Osteocyte (in vitro differentiated cells): ENCODE data around the gene SNX25. TPM values are rescaled to one million over a fixed set of nuclear protein-coding genes. Genes with fewer than 3 reads are reported as not detected.

Source experiments
- DNase-seq: peaks from one replicate; pipeline ENCODE4 v3.0.0; 2021; ENCODE audit warnings: mixed read lengths; ENCODE audit not compliant: unreplicated experiment; ENCODE audit errors: extremely low spot score
- H3K27ac Mint-ChIP-seq: one replicate; pipeline ENCODE4 v1.8.0; 2021; ENCODE audit warnings: mild to moderate bottlenecking, mixed read lengths; ENCODE audit not compliant: unreplicated experiment
- H3K27me3 Mint-ChIP-seq: one replicate; pipeline ENCODE4 v1.8.0; 2021; ENCODE audit warnings: mixed read lengths; ENCODE audit not compliant: unreplicated experiment
- H3K36me3 Mint-ChIP-seq: one replicate; pipeline ENCODE4 v1.8.0; 2021; ENCODE audit warnings: mixed read lengths; ENCODE audit not compliant: unreplicated experiment
- H3K4me1 Mint-ChIP-seq: one replicate; pipeline ENCODE4 v1.8.0; 2021; ENCODE audit warnings: mixed read lengths; ENCODE audit not compliant: unreplicated experiment
- H3K4me3 Mint-ChIP-seq: one replicate; pipeline ENCODE4 v1.8.0; 2021; ENCODE audit warnings: mild to moderate bottlenecking, moderate library complexity, mixed read lengths; ENCODE audit not compliant: unreplicated experiment
- H3K9me3 Mint-ChIP-seq: one replicate; pipeline ENCODE4 v1.8.0; 2021; ENCODE audit warnings: mixed read lengths; ENCODE audit not compliant: unreplicated experiment
- CTCF ChIP-seq: fragments of 200-600 bp; sonication (generic); IDR thresholded peaks from 2 replicates; pipeline ENCODE4 v1.5.0; 2021; ENCODE audit warnings: antibody characterized with exemption, mild to moderate bottlenecking, moderate library complexity
- total RNA-seq: library from RNA; stranded (reverse); gene quantifications from 2 replicates; pipeline ENCODE4 v1.2.1, GENCODE V29; 2021

The SNX25 gene
- total RNA-seq, 1 donor from 2014 or later = 44.4 TPM

DNA sequence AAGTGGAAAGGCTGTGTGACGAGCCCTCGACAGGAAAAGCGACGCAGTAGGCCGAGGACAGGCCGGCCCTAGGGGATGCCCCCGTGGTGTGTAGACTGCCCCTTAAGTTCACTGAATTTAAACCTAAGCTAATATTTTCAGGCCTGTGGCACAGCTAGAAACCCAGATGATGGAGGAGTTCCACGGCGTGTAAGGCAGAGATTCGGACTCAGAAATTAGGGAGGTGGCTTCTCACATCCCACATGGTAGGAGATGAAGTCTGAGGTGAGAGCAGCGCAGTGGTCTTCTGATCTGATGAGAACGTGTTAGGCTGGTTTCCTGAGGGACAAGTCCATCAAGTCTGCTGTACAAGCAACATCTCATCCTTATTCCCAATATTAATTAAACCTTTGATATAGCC, 178.6 kb downstream of the SNX25 start:
- peaks cover 10% of the 10 kb centered on the region for H3K4me1 Mint-ChIP-seq
- H3K27me3 Mint-ChIP-seq = no peaks in the 10 kb centered on the region
- peaks cover 4% of the 10 kb centered on the region for H3K36me3 Mint-ChIP-seq
- no peak overlapping the region for H3K27ac Mint-ChIP-seq
- no peak for TF ChIP-seq CTCF
- H3K9me3 Mint-ChIP-seq = peaks cover 3% of the 10 kb centered on the region
- H3K4me3 Mint-ChIP-seq = no peak overlapping the region
- no peak for DNase-seq

- no peaks in the 10 kb centered on the region for H3K36me3 Mint-ChIP-seq
- H3K4me3 Mint-ChIP-seq = no peak overlapping the region
- no peak overlapping the region for H3K27ac Mint-ChIP-seq
- H3K27me3 Mint-ChIP-seq = no peaks in the 10 kb centered on the region
- TF ChIP-seq CTCF = no peak
- DNase-seq = no peak
- H3K9me3 Mint-ChIP-seq = peaks cover 3% of the 10 kb centered on the region
- H3K4me1 Mint-ChIP-seq = peaks cover 12% of the 10 kb centered on the region
Measured at GRCh38 chr4:185390941-185391340, 181.5 kb downstream of the SNX25 start.

GRCh38 chr4:185392156-185392555, 182.8 kb downstream of the SNX25 start:
- Mint-ChIP-seq H3K36me3 (no peaks in the 10 kb centered on the region), H3K27ac (no peak overlapping the region), H3K27me3 (no peaks in the 10 kb centered on the region), H3K9me3 (peaks cover 3% of the 10 kb centered on the region), H3K4me1 (peaks cover 16% of the 10 kb centered on the region), H3K4me3 (no peak overlapping the region)
- DNase-seq = no peak
- TF ChIP-seq CTCF = no peak

DNA sequence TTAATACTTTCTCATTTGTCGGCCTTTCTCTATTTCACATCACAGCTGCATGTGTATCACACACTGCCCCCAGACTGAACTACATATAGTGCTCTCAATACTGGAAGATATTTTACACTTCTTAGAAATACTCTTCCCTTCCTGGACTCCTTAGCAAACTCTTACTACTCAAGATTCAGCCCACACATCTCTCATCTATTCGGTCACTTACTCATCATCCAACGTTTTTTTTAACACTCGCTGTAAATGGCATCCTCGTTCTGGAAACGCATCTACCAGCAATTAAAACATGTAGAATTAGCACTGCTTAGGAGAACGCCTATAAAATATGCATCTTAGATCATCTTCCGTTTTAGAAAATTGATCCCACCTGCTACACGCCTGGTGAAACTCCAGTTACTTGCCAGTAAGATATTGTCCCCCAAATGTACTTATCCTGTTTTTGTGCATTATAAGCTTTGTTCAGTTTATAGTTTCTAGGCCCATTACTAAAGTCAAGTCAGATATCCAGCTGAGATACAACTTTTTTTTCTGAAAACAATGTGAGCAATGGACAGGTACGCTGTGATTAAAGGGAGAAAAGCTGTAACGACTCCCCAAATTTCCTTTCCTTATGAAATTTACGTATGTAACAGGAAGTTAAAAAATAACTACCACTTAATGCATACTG, 185.3 kb downstream of the SNX25 start:
- Mint-ChIP-seq H3K9me3 (peaks cover 3% of the 10 kb centered on the region), H3K27ac (no peak overlapping the region), H3K36me3 (peaks cover 5% of the 10 kb centered on the region), H3K4me1 (peaks cover 23% of the 10 kb centered on the region), H3K4me3 (peak overlapping the region; percentile 82), H3K27me3 (no peaks in the 10 kb centered on the region)
- DNase-seq = no peak
- TF ChIP-seq CTCF = no peak

GRCh38 chr4:185395238-185395955, 186.0 kb downstream of the SNX25 start, which contains the start of gene LRP2BP:
Gene LRP2BP, minus strand, starts transcription at chr4:185395924. Its CDS starts 17,738 bp downstream, at chr4:185378186.
- DNase-seq = no peak
- Mint-ChIP-seq H3K36me3 (peaks cover 11% of the 10 kb centered on the region), H3K4me3 (peak within 1 kb of the TSS; percentile 83)

More at GRCh38 chr4:185395238-185395955, 186.0 kb downstream of the SNX25 start, which contains the start of gene LRP2BP:
- Mint-ChIP-seq H3K27ac (peak within 1 kb of the TSS; percentile 94), H3K4me1 (peaks cover 23% of the 10 kb centered on the region), H3K9me3 (peaks cover 3% of the 10 kb centered on the region), H3K27me3 (no peaks in the 10 kb centered on the region)
- no peak for TF ChIP-seq CTCF
